Endothelial cell of umbilical vein (primary cell): ENCODE data around the gene KXD1. TPM values are rescaled to one million over a fixed set of nuclear protein-coding genes. Genes with fewer than 3 reads are reported as not detected.

Source experiments
- BruUV-seq: library from RNA; stranded (reverse); fragments of 400-500 nt; replicated peaks from 2 replicates; lab custom pipeline; 2021; lab: Mats Ljungman, UMichigan
- CTCF ChIA-PET: fragments of 300-600, 350-600 bp; sonication (Branson Sonifier 250); formaldehyde crosslinking; loops from one replicate; lab custom pipeline; 2021; ENCODE audit warnings: antibody characterized with exemption, inconsistent platforms; lab: Charles Lee
- POLR2A ChIA-PET: fragments of 300-600, 350-600 bp; sonication (Branson Sonifier 250); formaldehyde crosslinking; loops from one replicate; lab custom pipeline; 2021; ENCODE audit warnings: antibody characterized with exemption, inconsistent platforms; lab: Charles Lee
- DNase-seq: peaks from one replicate; pipeline ENCODE4 v3.0.0-alpha.2; 2011; ENCODE audit warnings: low read depth, low spot score
- FAIRE-seq: peaks from 2 replicates; lab custom pipeline; 2011; peaks lifted over from hg19 to GRCh38; lab: Jason Lieb, UNC
- H2AFZ ChIP-seq: 2 replicates; pipeline ENCODE4 v1.6.0; 2012; ENCODE audit warnings: low read depth, low read length, control low read depth, inconsistent platforms
- H3K27ac ChIP-seq: 2 replicates; pipeline ENCODE4 v1.5.1; 2011; ENCODE audit warnings: low read depth, mild to moderate bottlenecking, control low read depth, low read length, moderate library complexity; ENCODE audit not compliant: insufficient read depth
- H3K27me3 ChIP-seq, 2 experiments: 2 replicates each; pipeline versions ENCODE4 v1.6.0 to v1.6.1; 2011; ENCODE audit warnings: low read length in 2 of 2, mixed read lengths in 1 of 2; ENCODE audit not compliant: control insufficient read depth in 2 of 2, insufficient read depth in 2 of 2
- H3K36me3 ChIP-seq, 2 experiments: 2 replicates in 1 of 2; 3 replicates in 1 of 2; pipeline ENCODE4 v1.5.1; 2011; ENCODE audit warnings: low read length in 2 of 2, mild to moderate bottlenecking in 1 of 2, moderate library complexity in 1 of 2; ENCODE audit not compliant: control insufficient read depth in 2 of 2, insufficient read depth in 2 of 2; ENCODE audit errors: extremely low read depth in 1 of 2
- H3K4me1 ChIP-seq: 3 replicates; pipeline ENCODE4 v1.5.1; 2011; ENCODE audit warnings: mild to moderate bottlenecking, low read length; ENCODE audit not compliant: control insufficient read depth, insufficient read depth; ENCODE audit errors: extremely low read depth
- H3K4me2 ChIP-seq: 2 replicates; pipeline ENCODE4 v1.6.1; 2011; ENCODE audit warnings: low read length, control low read depth, mixed read lengths; ENCODE audit not compliant: insufficient read depth
- H3K4me3 ChIP-seq, 3 experiments: fragments of 200-600 bp in 1 of 3; sonication (generic), shearing (Covaris generic) in 1 of 3; replicated peaks in 1 of 3; 2 replicates each; pipeline ENCODE4 v1.5.1; 2011 to 2016; ENCODE audit warnings: control low read depth in 3 of 3, low read length in 3 of 3, mild to moderate bottlenecking in 2 of 3, inconsistent platforms in 1 of 3, low read depth in 1 of 3, moderate library complexity in 1 of 3; ENCODE audit not compliant: insufficient read depth in 1 of 3
- H3K79me2 ChIP-seq: 2 replicates; pipeline ENCODE4 v1.6.0; 2012; ENCODE audit warnings: low read length, inconsistent platforms; ENCODE audit not compliant: control insufficient read depth, insufficient read depth
- H3K9ac ChIP-seq: replicated peaks from 2 replicates; pipeline ENCODE3; 2011; ENCODE audit warnings: low read length, control low read depth; ENCODE audit not compliant: insufficient read depth; ENCODE audit errors: extremely low read depth
- H3K9me1 ChIP-seq: replicated peaks from 3 replicates; pipeline ENCODE4 v1.6.0; 2011; ENCODE audit warnings: mild to moderate bottlenecking, low read length; ENCODE audit not compliant: control insufficient read depth, insufficient read depth; ENCODE audit errors: extremely low read depth
- H3K9me3 ChIP-seq: replicated peaks from 2 replicates; pipeline ENCODE4 v1.5.1; 2012; ENCODE audit warnings: low read length, inconsistent platforms; ENCODE audit not compliant: control insufficient read depth, insufficient read depth
- H4K20me1 ChIP-seq: replicated peaks from 2 replicates; pipeline ENCODE3; 2011; ENCODE audit warnings: mild to moderate bottlenecking, low read length; ENCODE audit not compliant: control insufficient read depth, insufficient read depth; ENCODE audit errors: extremely low read depth
- CTCF ChIP-seq, 2 donors: IDR thresholded peaks; 1 replicate in 1 of 2; 2 replicates in 1 of 2; pipeline ENCODE4 v1.5.1; 2011; ENCODE audit warnings: low read length in 2 of 2, mild to moderate bottlenecking in 2 of 2, moderate library complexity in 2 of 2, control low read depth in 1 of 2, inconsistent platforms in 1 of 2, low read depth in 1 of 2; ENCODE audit not compliant: insufficient read depth in 1 of 2; ENCODE audit errors: extremely low read depth in 1 of 2
- EZH2 ChIP-seq: IDR thresholded peaks from 2 replicates; pipeline ENCODE4 v1.6.1; 2012; ENCODE audit warnings: borderline replicate concordance, low read depth, mild to moderate bottlenecking, moderate library complexity, low read length, inconsistent platforms; ENCODE audit not compliant: severe bottlenecking
- FOS ChIP-seq: IDR thresholded peaks from 2 replicates; pipeline ENCODE4 v1.6.1; 2011; ENCODE audit warnings: mild to moderate bottlenecking, low read length, moderate library complexity, borderline replicate concordance; ENCODE audit not compliant: insufficient read depth
- GATA2 ChIP-seq: IDR thresholded peaks from 2 replicates; pipeline ENCODE4 v1.7.0; 2011; ENCODE audit warnings: low read depth, mild to moderate bottlenecking, moderate library complexity, mixed read lengths, low read length; ENCODE audit not compliant: insufficient read length, insufficient read depth
- JUN ChIP-seq: IDR thresholded peaks from 2 replicates; pipeline ENCODE4 v1.6.1; 2011; ENCODE audit warnings: borderline replicate concordance, low read depth; ENCODE audit not compliant: insufficient read length, insufficient read depth
- MYC ChIP-seq: IDR thresholded peaks from one replicate; pipeline ENCODE4 v1.6.1; 2011; ENCODE audit warnings: mild to moderate bottlenecking, low read depth, low read length
- POLR2A ChIP-seq: IDR thresholded peaks from 2 replicates; pipeline ENCODE4 v1.6.1; 2012; ENCODE audit warnings: low read depth, mild to moderate bottlenecking, control low read depth, low read length
- POLR2AphosphoS5 ChIP-seq: IDR thresholded peaks from 2 replicates; pipeline ENCODE4 v1.6.1; 2012; ENCODE audit warnings: low read depth, mild to moderate bottlenecking, control low read depth, low read length, moderate library complexity; ENCODE audit not compliant: insufficient read depth
- dilution Hi-C: fragments of 300-500 bp; cut with MboI; formaldehyde crosslinking; loops from one replicate; pipeline ENCODE4 v1.15.0; 2019; ENCODE audit warnings: low sequenced_read_pairs; ENCODE audit not compliant: extremely low pct_ligation_motif_present
- intact Hi-C: fragments of 100-400 bp; cut with micrococcal nuclease; formaldehyde crosslinking; loops from one replicate; pipeline ENCODE4 v1.10.0; 2022
- polyA plus RNA-seq, 4 experiments: library from polyadenylated mRNA; depleted of rRNA in 3 of 4; stranded (reverse) in 3 of 4; unstranded in 1 of 4; fragments of >200 nt; gene quantifications; 2 replicates each; pipeline versions ENCODE4 v1.2.1 to v1.2.3, GENCODE V29; 2011 to 2012; ENCODE audit warnings: missing spikeins in 1 of 4
- total RNA-seq: library from RNA; stranded (reverse); gene quantifications from 2 replicates; pipeline ENCODE4 v1.2.3, GENCODE V29; 2021
- TF ChIP-seq, protein P1 (sequence below): IDR thresholded peaks from 2 replicates; pipeline ENCODE4 v1.6.1; 2011; ENCODE audit not compliant: insufficient read depth, insufficient read length

KXD1 gene
- total and polyA plus RNA-seq, 2 donors (not counting 3 experiments of a cell fraction or from before 2014, with no cell fraction given), result 134 to 186 TPM

DNA sequence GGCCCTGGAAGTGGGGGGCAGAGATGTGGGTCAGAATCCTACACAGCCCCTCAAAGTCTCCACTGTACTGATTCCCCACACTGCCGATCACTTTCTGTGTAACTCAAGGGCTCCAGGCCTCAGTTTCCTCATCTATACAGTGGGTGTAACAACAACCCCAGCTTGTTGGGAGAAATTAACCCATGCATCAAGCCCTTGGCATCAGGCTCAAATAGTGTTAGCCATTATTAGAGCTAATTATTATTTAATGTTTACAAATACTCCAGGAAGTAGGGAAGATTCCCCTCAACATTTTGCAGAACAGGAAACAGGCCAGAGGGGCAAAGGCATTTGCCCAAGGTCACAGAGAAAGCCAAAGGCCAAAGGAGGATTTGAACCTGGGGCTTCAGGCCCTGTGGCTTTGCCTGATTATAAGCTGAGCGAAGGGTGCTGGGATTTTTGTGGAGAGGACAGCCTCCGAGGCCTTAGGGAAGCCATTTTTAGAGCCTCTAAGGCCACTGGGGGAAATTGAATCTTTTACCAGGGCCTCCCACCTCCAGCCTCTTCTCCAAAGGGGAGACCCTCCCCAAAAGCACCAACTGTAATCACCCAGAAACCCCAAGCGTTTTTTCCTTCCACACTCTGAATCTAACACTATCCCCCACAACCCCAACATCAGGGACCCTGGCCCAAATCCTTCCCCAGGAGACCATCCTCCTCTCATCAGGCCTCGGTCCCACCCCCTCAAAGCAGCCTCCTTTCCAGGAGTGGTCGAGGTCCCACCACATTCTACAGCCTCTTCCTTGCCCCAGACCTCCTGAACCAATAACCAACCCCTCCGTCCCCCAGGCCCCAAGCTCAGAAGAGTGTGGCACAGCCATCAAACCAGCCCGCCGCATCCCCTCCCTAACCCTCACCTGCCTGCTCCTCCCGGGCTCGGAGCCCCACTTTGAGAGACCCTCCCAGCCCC, 15.4 kb upstream of the KXD1 start:
- FAIRE-seq (no peak), DNase-seq (no peak)
- no peaks in the 10 kb centered on the region for H3K9me3 ChIP-seq
- dilution Hi-C loops (no loop called here), intact Hi-C loops (no loop called here)
- peak overlapping the region; percentile 3 for H2AFZ ChIP-seq
- no TSS peak for BruUV-seq
- no peaks in the 10 kb centered on the region for H4K20me1 ChIP-seq
- H3K4me3 ChIP-seq, result peak overlapping the region; percentile 45 to 76 (median 61)
- H3K36me3 ChIP-seq, result peaks cover 3 to 20% of the 10 kb centered on the region in 2 experiments
- H3K4me1 ChIP-seq, result peaks cover 12% of the 10 kb centered on the region
- H3K9ac ChIP-seq, result peak overlapping the region; percentile 48
- POLR2A ChIA-PET, result no interaction called here
- peak overlapping the region; percentile 12 for H3K27ac ChIP-seq
- no peak for TF ChIP-seq JUN
- no peak for TF ChIP-seq POLR2AphosphoS5
- no peak for TF ChIP-seq EZH2
- no peak for TF ChIP-seq GATA2
- no peak for TF ChIP-seq CTCF (IDR thresholded peaks at IDR 0.05; ENCODE audit: extremely low read depth in 1 of 2, insufficient read depth in 1 of 2, low read depth in 1 of 2, low read length in 2 of 2)
- TF ChIP-seq MYC, result no peak
- TF ChIP-seq POLR2A, result no peak
- TF ChIP-seq, protein P1, sequence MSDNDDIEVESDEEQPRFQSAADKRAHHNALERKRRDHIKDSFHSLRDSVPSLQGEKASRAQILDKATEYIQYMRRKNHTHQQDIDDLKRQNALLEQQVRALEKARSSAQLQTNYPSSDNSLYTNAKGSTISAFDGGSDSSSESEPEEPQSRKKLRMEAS, result no peak
- no peak for TF ChIP-seq FOS
- H3K27me3 ChIP-seq, result no peaks in the 10 kb centered on the region
- no peaks in the 10 kb centered on the region for H3K9me1 ChIP-seq
- peaks cover 12% of the 10 kb centered on the region for H3K79me2 ChIP-seq
- H3K4me2 ChIP-seq, result peak overlapping the region; percentile 88
- CTCF ChIA-PET, result interaction anchor here (0.7 to 1.3 kb wide), 4 partner anchors 22 to 305 kb away, joined by 3 to 4 read pairs (median 3); no protein-coding TSS in a partner anchor
